SK-N-SH (cell line): Measurements from ENCODE around the gene SCTR. TPM values are rescaled to one million over a fixed set of nuclear protein-coding genes. Genes with fewer than 3 reads are reported as not detected.

ENCODE experiments used
- CTCF ChIA-PET: fragments of 300-600, 350-600 bp; formaldehyde crosslinking; extraction: SDS; loops from one replicate; lab custom pipeline; 2021; lab: Yijun Ruan, JAX
- POLR2A ChIA-PET: fragments of 350-600 bp; sonication (Branson Sonifier 250); formaldehyde crosslinking; extraction: SDS; loops from one replicate; lab custom pipeline; 2020; ENCODE audit warnings: antibody characterized with exemption, inconsistent platforms; lab: Yijun Ruan, JAX
- DNase-seq: peaks from one replicate; pipeline ENCODE4 v3.0.0; 2012
- H2AFZ ChIP-seq: fragments of 200-600 bp; sonication (generic); 2 replicates; pipeline ENCODE4 v1.8.1; 2016; ENCODE audit warnings: antibody characterized with exemption, mild to moderate bottlenecking, low read depth
- H3F3A ChIP-seq: fragments of 200-600 bp; sonication (generic); replicated peaks from 2 replicates; pipeline ENCODE3; 2016; ENCODE audit warnings: antibody characterized with exemption, mild to moderate bottlenecking; ENCODE audit not compliant: insufficient read depth
- H3K27ac ChIP-seq, 2 experiments: fragments of 200-500 bp in 1 of 2; fragments of 200-600 bp in 1 of 2; sonication (Bioruptor generic) in 1 of 2; sonication (generic), shearing (Covaris generic) in 1 of 2; 2 replicates each; pipeline versions ENCODE4 v1.5.1 to v1.6.1; 2014 to 2016; ENCODE audit warnings: low read depth in 2 of 2, inconsistent platforms in 1 of 2, low read length in 1 of 2, mild to moderate bottlenecking in 1 of 2, mixed read lengths in 1 of 2
- H3K27me3 ChIP-seq: fragments of 200-600 bp; sonication (generic), shearing (Covaris generic); 2 replicates; pipeline ENCODE4 v1.6.1; 2016; ENCODE audit warnings: mixed run types; ENCODE audit not compliant: insufficient read depth
- H3K36me3 ChIP-seq, 2 experiments: fragments of 200-500 bp in 1 of 2; fragments of 200-600 bp in 1 of 2; sonication (Bioruptor generic) in 1 of 2; sonication (generic) in 1 of 2; replicated peaks in 1 of 2; 2 replicates each; pipeline versions ENCODE3 to v1.5.1; 2014 to 2016; ENCODE audit warnings: low read length in 1 of 2, mild to moderate bottlenecking in 1 of 2; ENCODE audit not compliant: insufficient read depth in 2 of 2, control insufficient read depth in 1 of 2
- H3K4me1 ChIP-seq, 2 experiments: fragments of 200-500 bp in 1 of 2; fragments of 200-600 bp in 1 of 2; sonication (Bioruptor generic) in 1 of 2; sonication (generic), shearing (Covaris generic) in 1 of 2; 2 replicates each; pipeline versions ENCODE4 v1.5.1 to v1.6.1; 2014 to 2016; ENCODE audit warnings: low read depth in 1 of 2, low read length in 1 of 2, mixed run types in 1 of 2; ENCODE audit not compliant: insufficient read depth in 2 of 2, control insufficient read depth in 1 of 2
- H3K4me2 ChIP-seq: fragments of 200-600 bp; sonication (generic), shearing (Covaris generic); 2 replicates; pipeline ENCODE4 v1.6.1; 2017; ENCODE audit warnings: mixed run types
- H3K4me3 ChIP-seq, 2 experiments: fragments of 200-500 bp in 1 of 2; fragments of 200-600 bp in 1 of 2; sonication (Bioruptor generic) in 1 of 2; sonication (generic), shearing (Covaris generic) in 1 of 2; 2 replicates each; pipeline versions ENCODE4 v1.5.1 to v1.8.1; 2014 to 2016; ENCODE audit warnings: low read depth in 2 of 2, inconsistent platforms in 1 of 2, low read length in 1 of 2, mild to moderate bottlenecking in 1 of 2, mixed read lengths in 1 of 2, moderate library complexity in 1 of 2
- H3K79me2 ChIP-seq: fragments of 200-600 bp; sonication (generic); 2 replicates; pipeline ENCODE4 v1.8.1; 2017; ENCODE audit warnings: mild to moderate bottlenecking; ENCODE audit not compliant: insufficient read depth
- H3K9ac ChIP-seq: fragments of 200-600 bp; sonication (generic); 2 replicates; pipeline ENCODE4 v1.6.1; 2017; ENCODE audit warnings: mixed run types
- H3K9me2 ChIP-seq: fragments of 200-600 bp; sonication (generic); 2 replicates; pipeline ENCODE4 v1.6.1; 2017; ENCODE audit warnings: mixed run types
- H3K9me3 ChIP-seq: fragments of 200-600 bp; sonication (generic); 2 replicates; pipeline ENCODE4 v1.6.1; 2017; ENCODE audit warnings: mixed run types, mild to moderate bottlenecking, moderate library complexity
- H4K20me1 ChIP-seq: fragments of 200-600 bp; sonication (generic); 2 replicates; pipeline ENCODE4 v1.6.1; 2017; ENCODE audit warnings: mild to moderate bottlenecking, mixed run types; ENCODE audit not compliant: insufficient read depth
- CHD2 ChIP-seq: fragments of 150-350 bp; IDR thresholded peaks from 2 replicates; pipeline ENCODE4 v1.6.1; 2018; ENCODE audit warnings: low read length; ENCODE audit not compliant: partially characterized antibody
- ELF1 ChIP-seq: IDR thresholded peaks from 2 replicates; pipeline ENCODE4 v1.4.0; 2012
- FOSL2 ChIP-seq: IDR thresholded peaks from 2 replicates; pipeline ENCODE4 v1.4.0; 2012; ENCODE audit warnings: low read depth, mild to moderate bottlenecking, moderate library complexity, borderline replicate concordance
- FOXJ3 ChIP-seq: sonication (generic); formaldehyde crosslinking; IDR thresholded peaks from 2 replicates; pipeline ENCODE4 v1.5.1; 2020; ENCODE audit warnings: mild to moderate bottlenecking, missing genetic modification reagents
- GABPA ChIP-seq: IDR thresholded peaks from 2 replicates; pipeline ENCODE4 v1.4.0; 2012; ENCODE audit warnings: low read depth, mild to moderate bottlenecking
- GATA2 ChIP-seq: sonication (generic); formaldehyde crosslinking; IDR thresholded peaks from 2 replicates; pipeline ENCODE4 v1.5.0; 2020; ENCODE audit warnings: mild to moderate bottlenecking, missing genetic modification reagents
- JUND ChIP-seq: IDR thresholded peaks from 2 replicates; pipeline ENCODE4 v1.4.0; 2012
- MEF2A ChIP-seq: IDR thresholded peaks from 2 replicates; pipeline ENCODE4 v1.4.0; 2012; ENCODE audit warnings: low read depth, borderline replicate concordance
- POLR2AphosphoS5 ChIP-seq: IDR thresholded peaks from 2 replicates; pipeline ENCODE4 v1.6.1; 2012; ENCODE audit warnings: low read depth, low read length
- RAD21 ChIP-seq: IDR thresholded peaks from 2 replicates; pipeline ENCODE4 v1.6.1; 2012; ENCODE audit warnings: mild to moderate bottlenecking, low read length
- RCOR1 ChIP-seq: fragments of 150-350 bp; IDR thresholded peaks from 2 replicates; pipeline ENCODE4 v1.6.1; 2017; ENCODE audit warnings: antibody characterized with exemption, low read length
- RFX5 ChIP-seq: IDR thresholded peaks from 2 replicates; pipeline ENCODE4 v1.6.1; 2012; ENCODE audit warnings: mild to moderate bottlenecking, improper control_type of control experiment, low read length
- TCF12 ChIP-seq: IDR thresholded peaks from 2 replicates; pipeline ENCODE4 v1.4.0; 2012
- TEAD4 ChIP-seq: IDR thresholded peaks from 2 replicates; pipeline ENCODE4 v1.4.0; 2012; ENCODE audit warnings: mild to moderate bottlenecking, borderline replicate concordance; ENCODE audit not compliant: insufficient read depth
- WGBS: methylation state at CpG from one replicate; pipeline ENCODE4 v1.1.6; 2017; ENCODE audit warnings: low lambda C conversion rate; 5-methylcytosine and 5-hydroxymethylcytosine counted together
- polyA plus RNA-seq, 3 experiments: library from polyadenylated mRNA; depleted of rRNA; stranded (reverse); fragments of >200 nt; gene quantifications; 2 replicates each; pipeline ENCODE4 v1.2.3, GENCODE V29; 2012
- TF ChIP-seq, protein P1 (sequence below): fragments of 200-600 bp; sonication (generic); IDR thresholded peaks from 2 replicates; pipeline ENCODE4 v1.6.1; 2017; ENCODE audit warnings: antibody characterized with exemption, mild to moderate bottlenecking, moderate library complexity
- TF ChIP-seq, protein P2 (sequence below): IDR thresholded peaks from 2 replicates; pipeline ENCODE4 v1.4.0; 2012; ENCODE audit warnings: low read depth, borderline replicate concordance
- TF ChIP-seq, protein P3 (sequence below): IDR thresholded peaks from 2 replicates; pipeline ENCODE4 v1.4.0; 2012; ENCODE audit warnings: low read depth, borderline replicate concordance

SCTR gene
- polyA plus RNA-seq, 1 of the 3 experiments (the other 2 are of a cell fraction): not detected

DNA sequence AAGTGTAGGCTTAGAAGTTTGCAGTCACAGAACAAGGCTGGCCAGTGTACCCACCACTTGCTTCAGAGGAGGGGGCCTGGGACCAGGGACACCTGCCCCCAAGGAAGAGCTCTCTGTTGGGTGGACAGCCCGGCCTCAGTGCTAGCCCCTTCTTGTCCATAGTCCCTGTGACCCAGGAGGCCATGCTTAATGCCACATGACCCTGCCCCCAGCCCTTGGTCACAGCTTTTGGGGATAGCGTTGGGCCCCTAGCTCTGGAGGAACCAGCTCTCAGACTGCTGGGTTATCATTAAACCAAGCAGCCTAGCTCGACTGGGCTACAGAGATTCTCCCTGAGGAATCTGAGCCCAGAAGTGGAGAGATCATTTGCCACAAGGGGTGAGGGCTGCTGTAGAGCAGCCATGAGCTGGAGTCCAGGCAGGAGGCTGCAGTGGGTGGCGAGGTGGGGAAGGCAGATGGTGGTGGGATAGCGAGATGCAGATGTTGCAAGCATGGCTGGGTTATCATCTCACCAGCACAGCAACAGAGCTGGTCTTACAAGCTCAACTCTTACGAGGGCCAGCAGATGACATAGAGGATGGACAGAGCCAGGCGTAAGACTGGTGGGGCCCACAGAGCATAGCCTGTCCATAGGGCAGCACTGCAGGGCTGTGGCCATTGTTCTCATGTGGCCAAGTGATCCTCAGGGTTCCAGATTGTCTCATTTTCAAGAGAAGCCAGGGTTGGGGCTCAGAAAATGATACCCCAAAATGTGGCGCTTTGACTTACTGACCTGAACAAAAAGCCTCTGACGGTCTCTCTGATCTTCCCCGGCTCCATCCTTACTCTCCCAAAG, 99.8 kb downstream of the SCTR start:
- Histone ChIP-seq H3K27me3 (peaks cover 7% of the 10 kb centered on the region), H3K4me2 (no peak overlapping the region), H3K9ac (no peak overlapping the region), H3K27ac (no peak overlapping the region), H3K79me2 (no peaks in the 10 kb centered on the region), H3K9me3 (no peaks in the 10 kb centered on the region), H4K20me1 (no peaks in the 10 kb centered on the region), H3K4me3 (no peak overlapping the region), H3F3A (no peaks in the 10 kb centered on the region), H3K36me3 (no peaks in the 10 kb centered on the region), H3K4me1 (peaks cover 0 to 3% of the 10 kb centered on the region in 2 experiments; a peak in 1 of 4 replicates), H2AFZ (no peak overlapping the region), H3K9me2 (no peaks in the 10 kb centered on the region)
- ChIA-PET POLR2A (no interaction called here), CTCF (interaction anchor here (1.2 to 3.8 kb wide), 3 partner anchors 11 to 52 kb away, joined by 3 to 17 read pairs (median 5); no protein-coding TSS in a partner anchor)
- DNase-seq: no peak
- 50% methylated on average over 7 of the region's 10 CpGs for WGBS
- TF ChIP-seq RFX5: no peak
- no peak for TF ChIP-seq FOXJ3 (CRISPR knock-in tag)
- TF ChIP-seq MEF2A: no peak
- TF ChIP-seq JUND: no peak
- no peak for TF ChIP-seq GATA2 (CRISPR knock-in tag)
- TF ChIP-seq ELF1: no peak

DNA sequence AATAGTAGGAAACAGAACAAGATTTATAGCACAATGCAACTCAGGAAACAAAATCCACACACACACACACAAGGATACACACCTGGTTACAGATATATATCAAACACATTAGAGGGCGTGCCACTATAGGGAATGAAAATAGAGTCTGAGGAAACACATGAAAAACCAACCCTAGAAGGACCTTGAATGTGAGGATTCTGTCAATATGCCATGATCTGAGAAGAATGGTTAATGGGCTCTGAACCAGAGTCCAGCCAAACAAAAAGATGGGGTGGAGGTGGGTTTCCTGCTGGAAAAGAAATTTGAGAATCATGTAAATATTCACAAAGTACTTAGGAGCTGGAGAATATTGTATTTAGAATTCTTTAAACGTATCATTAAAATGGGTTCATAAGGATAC, 100.5 kb downstream of the SCTR start:
- Histone ChIP-seq H3K9me2 (no peaks in the 10 kb centered on the region), H3K9ac (no peak overlapping the region), H3K4me3 (no peak overlapping the region), H3F3A (no peaks in the 10 kb centered on the region), H3K27me3 (peaks cover 7% of the 10 kb centered on the region), H3K9me3 (no peaks in the 10 kb centered on the region), H3K36me3 (no peaks in the 10 kb centered on the region), H3K4me1 (peaks cover 0 to 3% of the 10 kb centered on the region in 2 experiments; a peak in 1 of 4 replicates), H3K4me2 (no peak overlapping the region), H4K20me1 (no peaks in the 10 kb centered on the region), H3K79me2 (no peaks in the 10 kb centered on the region), H3K27ac (no peak overlapping the region), H2AFZ (no peak overlapping the region)
- TF ChIP-seq FOSL2: no peak
- no peak for TF ChIP-seq ELF1
- TF ChIP-seq JUND: no peak
- TF ChIP-seq FOXJ3 (CRISPR knock-in tag): no peak
- TF ChIP-seq RFX5: no peak
- no peak for TF ChIP-seq RCOR1
- no peak for TF ChIP-seq CHD2
- TF ChIP-seq TCF12: no peak
- TF ChIP-seq GATA2 (CRISPR knock-in tag): no peak
- WGBS: 31% methylated on average over 2 of the region's 2 CpGs
- DNase-seq: no peak
- ChIA-PET POLR2A (no interaction called here), CTCF (interaction anchor here (1.2 to 3.8 kb wide), 3 partner anchors 11 to 52 kb away, joined by 3 to 17 read pairs (median 5); no protein-coding TSS in a partner anchor)

DNA sequence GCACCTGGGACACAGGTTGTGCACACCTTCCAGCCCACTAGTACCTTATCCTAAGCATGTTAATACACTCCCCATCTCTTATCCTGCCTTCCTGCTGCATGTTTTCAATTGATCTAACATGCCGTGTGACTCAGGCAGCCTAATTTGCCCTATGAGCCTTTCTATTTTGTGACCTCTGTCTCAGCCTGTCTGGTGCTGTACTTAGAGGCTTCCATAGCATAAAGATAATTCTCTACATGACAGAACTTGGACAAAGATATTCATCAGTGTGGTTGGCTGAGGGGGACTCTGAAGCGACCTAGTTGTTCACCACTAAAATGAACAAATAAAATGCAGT, 101.2 kb downstream of the SCTR start:
- CTCF ChIA-PET: interaction anchor here (3.8 kb wide), 1 partner anchor 53 kb away, joined by 17 read pairs; no protein-coding TSS in a partner anchor
- DNase-seq: no peak
- Histone ChIP-seq H3K9ac (no peak overlapping the region), H3K4me2 (no peak overlapping the region), H3K79me2 (no peaks in the 10 kb centered on the region), H4K20me1 (no peaks in the 10 kb centered on the region), H3F3A (no peaks in the 10 kb centered on the region), H2AFZ (no peak overlapping the region), H3K9me2 (no peaks in the 10 kb centered on the region), H3K9me3 (no peaks in the 10 kb centered on the region), H3K27me3 (peaks cover 7% of the 10 kb centered on the region), H3K4me1 (peaks cover 0 to 3% of the 10 kb centered on the region in 2 experiments; a peak in 1 of 4 replicates), H3K4me3 (no peak overlapping the region), H3K27ac (no peak overlapping the region), H3K36me3 (no peaks in the 10 kb centered on the region)
- POLR2A ChIA-PET: no interaction called here
- 71% methylated on average over 2 of the region's 2 CpGs for WGBS
- TF ChIP-seq, protein P1, sequence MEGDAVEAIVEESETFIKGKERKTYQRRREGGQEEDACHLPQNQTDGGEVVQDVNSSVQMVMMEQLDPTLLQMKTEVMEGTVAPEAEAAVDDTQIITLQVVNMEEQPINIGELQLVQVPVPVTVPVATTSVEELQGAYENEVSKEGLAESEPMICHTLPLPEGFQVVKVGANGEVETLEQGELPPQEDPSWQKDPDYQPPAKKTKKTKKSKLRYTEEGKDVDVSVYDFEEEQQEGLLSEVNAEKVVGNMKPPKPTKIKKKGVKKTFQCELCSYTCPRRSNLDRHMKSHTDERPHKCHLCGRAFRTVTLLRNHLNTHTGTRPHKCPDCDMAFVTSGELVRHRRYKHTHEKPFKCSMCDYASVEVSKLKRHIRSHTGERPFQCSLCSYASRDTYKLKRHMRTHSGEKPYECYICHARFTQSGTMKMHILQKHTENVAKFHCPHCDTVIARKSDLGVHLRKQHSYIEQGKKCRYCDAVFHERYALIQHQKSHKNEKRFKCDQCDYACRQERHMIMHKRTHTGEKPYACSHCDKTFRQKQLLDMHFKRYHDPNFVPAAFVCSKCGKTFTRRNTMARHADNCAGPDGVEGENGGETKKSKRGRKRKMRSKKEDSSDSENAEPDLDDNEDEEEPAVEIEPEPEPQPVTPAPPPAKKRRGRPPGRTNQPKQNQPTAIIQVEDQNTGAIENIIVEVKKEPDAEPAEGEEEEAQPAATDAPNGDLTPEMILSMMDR: no peak
- no peak for TF ChIP-seq FOSL2
- no peak for TF ChIP-seq TEAD4
- no peak for TF ChIP-seq RAD21
- TF ChIP-seq, protein P2, sequence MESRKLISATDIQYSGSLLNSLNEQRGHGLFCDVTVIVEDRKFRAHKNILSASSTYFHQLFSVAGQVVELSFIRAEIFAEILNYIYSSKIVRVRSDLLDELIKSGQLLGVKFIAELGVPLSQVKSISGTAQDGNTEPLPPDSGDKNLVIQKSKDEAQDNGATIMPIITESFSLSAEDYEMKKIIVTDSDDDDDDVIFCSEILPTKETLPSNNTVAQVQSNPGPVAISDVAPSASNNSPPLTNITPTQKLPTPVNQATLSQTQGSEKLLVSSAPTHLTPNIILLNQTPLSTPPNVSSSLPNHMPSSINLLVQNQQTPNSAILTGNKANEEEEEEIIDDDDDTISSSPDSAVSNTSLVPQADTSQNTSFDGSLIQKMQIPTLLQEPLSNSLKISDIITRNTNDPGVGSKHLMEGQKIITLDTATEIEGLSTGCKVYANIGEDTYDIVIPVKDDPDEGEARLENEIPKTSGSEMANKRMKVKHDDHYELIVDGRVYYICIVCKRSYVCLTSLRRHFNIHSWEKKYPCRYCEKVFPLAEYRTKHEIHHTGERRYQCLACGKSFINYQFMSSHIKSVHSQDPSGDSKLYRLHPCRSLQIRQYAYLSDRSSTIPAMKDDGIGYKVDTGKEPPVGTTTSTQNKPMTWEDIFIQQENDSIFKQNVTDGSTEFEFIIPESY: no peak
- TF ChIP-seq GABPA: no peak
- TF ChIP-seq RCOR1: no peak
- TF ChIP-seq, protein P3, sequence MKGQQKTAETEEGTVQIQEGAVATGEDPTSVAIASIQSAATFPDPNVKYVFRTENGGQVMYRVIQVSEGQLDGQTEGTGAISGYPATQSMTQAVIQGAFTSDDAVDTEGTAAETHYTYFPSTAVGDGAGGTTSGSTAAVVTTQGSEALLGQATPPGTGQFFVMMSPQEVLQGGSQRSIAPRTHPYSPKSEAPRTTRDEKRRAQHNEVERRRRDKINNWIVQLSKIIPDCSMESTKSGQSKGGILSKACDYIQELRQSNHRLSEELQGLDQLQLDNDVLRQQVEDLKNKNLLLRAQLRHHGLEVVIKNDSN: no peak
- no peak for TF ChIP-seq CHD2
- TF ChIP-seq POLR2AphosphoS5: no peak
- TF ChIP-seq ELF1: no peak
